ENCODE measurements around the gene SNX5. TPM values are rescaled to one million over a fixed set of nuclear protein-coding genes. Genes with fewer than 3 reads are reported as not detected.

SNX5 gene
- total and polyA plus RNA-seq, 5 experiments from 2014 or later, result 38.8 to 68.2 (median 56.9) TPM

DNA sequence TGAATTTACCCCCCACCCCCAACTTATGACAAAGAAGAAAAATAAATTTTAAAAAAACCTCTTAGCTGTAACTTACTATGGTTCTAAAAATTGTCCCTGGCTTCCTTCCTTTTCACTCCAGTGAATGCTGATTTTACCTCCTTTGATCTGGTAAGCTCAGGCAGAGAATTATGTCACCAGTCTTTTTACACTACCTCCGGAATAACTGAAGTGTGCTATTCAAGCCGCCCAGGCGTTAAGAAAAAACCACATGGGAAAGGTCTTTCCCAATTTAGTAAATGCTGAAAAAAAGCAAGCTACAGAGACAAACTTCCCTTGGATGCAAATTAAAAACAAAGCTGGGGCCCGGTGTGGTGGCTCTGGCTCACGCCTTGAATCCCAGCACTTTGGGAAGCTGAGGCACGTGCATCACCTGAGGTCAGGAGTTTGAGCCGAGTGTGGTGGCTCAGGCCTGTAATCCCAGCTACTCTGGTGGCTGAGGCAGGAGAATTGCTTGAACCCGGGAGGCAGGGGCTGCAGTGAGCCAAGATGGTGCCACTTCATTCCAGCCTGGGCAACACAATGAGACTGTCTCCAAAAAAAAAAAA lies 12.4 kb downstream of the SNX5 start:
- POLR2A ChIA-PET, result interaction anchor here (0.6 to 0.9 kb wide), 2 partner anchors 10 to 12 kb away, joined by 3 read pairs; partner anchors contain the start of gene SNX5
- Mint-ChIP-seq H3K4me1 (peaks cover 16 to 70% (median 36%) of the 10 kb centered on the region in 4 donors), H3K27ac (peak overlapping the region in 1 of 10 donors; percentile 72), H3K9me3 (no peaks in the 10 kb centered on the region), H3K36me3 (peaks cover 10 to 57% (median 39%) of the 10 kb centered on the region in 3 donors), H3K4me3 (peak overlapping the region in 1 of 10 donors; percentile 24), H3K27me3 (no peaks in the 10 kb centered on the region)
- DNase-seq, result no peak
- ATAC-seq, result no peak

DNA sequence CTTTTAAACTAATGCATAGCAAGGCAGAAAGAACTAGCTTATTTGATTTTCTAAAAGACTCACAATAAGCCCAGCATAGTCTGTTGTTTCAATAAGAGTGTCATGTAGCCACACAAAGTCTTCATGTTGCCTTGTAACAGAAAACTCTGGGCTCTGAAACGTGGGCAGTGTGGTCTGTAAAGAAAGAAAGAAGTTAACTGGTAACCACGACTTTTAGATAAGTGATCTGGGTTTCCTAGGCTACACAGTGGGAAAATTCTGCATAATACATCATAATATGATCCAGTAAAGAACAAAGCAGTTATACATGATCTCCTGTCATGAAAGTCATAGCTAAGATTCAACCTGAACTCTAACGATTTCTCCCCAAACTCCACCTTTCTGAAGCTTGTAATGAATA lies 13.3 kb downstream of the SNX5 start:
- POLR2A ChIA-PET, result interaction anchor here (0.9 kb wide), 1 partner anchor 13 kb away, joined by 3 read pairs; the partner anchor contains the start of gene SNX5
- peaks cover 14 to 61% (median 31%) of the 10 kb centered on the region in 4 donors for H3K4me1 Mint-ChIP-seq
- H3K4me3 Mint-ChIP-seq, result no peak overlapping the region
- no peaks in the 10 kb centered on the region for H3K27me3 Mint-ChIP-seq
- no peaks in the 10 kb centered on the region for H3K9me3 Mint-ChIP-seq
- H3K27ac Mint-ChIP-seq, result peak overlapping the region in 2 of 10 donors; percentile 71 to 72
- ATAC-seq, result no peak
- H3K36me3 Mint-ChIP-seq, result peaks cover 10 to 66% (median 43%) of the 10 kb centered on the region in 3 donors
- no peak for DNase-seq

DNA sequence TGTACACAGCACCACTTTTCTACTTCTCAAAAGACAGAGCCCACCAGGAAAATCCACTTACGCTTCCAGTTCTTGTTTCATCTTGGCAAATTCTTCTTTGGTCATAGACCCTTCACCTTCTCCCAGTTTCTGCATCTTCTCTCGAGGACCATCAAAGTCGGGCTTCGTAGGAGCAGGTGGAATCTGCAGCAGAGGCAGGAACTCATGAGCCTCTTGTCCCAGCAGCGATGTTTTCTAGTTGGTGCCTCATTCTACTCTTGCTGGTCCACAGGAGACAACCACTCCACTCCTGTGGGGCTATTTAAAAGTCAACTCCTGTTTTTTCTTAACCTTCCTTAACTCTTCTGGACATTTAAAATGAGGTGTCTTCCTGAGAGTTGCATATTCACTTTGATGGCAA lies 14.7 kb downstream of the SNX5 start:
- peaks cover 6 to 47% (median 18%) of the 10 kb centered on the region in 4 donors for H3K4me1 Mint-ChIP-seq

DNA sequence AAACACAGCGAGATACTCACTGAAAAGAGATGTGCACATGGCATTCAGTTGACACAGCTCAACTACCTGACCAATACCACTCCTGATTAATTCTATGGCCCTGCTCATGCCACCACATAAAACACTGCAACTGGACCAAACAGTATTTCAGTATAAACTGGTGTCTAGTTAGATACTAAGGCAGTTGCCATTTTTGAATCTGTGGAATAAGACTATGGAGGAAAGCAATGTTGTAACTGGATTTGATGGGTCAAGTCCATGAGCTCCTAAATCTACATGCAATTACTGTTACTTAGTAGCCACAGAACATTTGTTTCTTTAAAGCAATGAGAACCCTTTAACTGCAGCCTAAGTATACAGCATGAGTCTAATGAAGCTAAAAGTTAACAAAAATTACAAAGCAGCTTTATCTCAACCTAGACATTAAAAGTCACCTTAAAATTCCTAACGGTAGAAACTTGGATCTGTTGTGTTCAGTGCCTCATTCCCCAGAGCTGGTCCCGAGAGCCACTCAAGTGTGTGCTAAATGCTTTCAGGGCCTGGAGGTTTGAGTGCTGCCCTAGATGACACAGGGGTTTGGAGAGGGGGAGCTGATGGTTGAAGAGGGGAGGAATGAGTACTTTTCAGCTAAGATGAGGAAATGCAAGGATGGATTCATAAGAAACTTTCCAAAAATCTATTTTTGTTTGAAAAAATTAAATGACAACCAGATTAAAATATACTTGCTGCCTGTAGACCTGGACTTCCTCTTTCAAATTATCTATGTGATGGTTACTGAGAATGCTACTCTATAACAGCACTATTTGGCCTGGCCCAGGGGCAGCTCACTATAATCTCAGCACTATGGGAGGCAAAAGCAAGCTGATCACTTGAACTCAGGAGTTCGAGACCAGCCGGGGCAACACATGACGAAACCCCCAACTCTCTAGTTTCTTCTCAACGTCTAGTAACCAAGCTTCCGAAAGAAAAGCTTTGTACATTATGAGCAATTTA lies 15.6 kb downstream of the SNX5 start:
- Mint-ChIP-seq H3K4me1 (peaks cover 3 to 37% (median 10%) of the 10 kb centered on the region in 4 donors), H3K27me3 (no peaks in the 10 kb centered on the region), H3K36me3 (peaks cover 17 to 89% (median 43%) of the 10 kb centered on the region in 3 donors), H3K4me3 (no peak overlapping the region), H3K27ac (peak overlapping the region in 2 of 10 donors; percentile 68 to 78), H3K9me3 (no peaks in the 10 kb centered on the region)
- POLR2A ChIA-PET, result interaction anchor here (1.3 to 1.6 kb wide), 2 partner anchors 10 to 15 kb away, joined by 3 to 5 read pairs; no protein-coding TSS in a partner anchor
- DNase-seq (no peak), ATAC-seq (no peak)

More for the DNA sequence above, 14.7 kb downstream of the SNX5 start:
- peaks cover 17 to 80% (median 43%) of the 10 kb centered on the region in 3 donors for H3K36me3 Mint-ChIP-seq
- H3K27ac Mint-ChIP-seq, result peak overlapping the region in 1 of 10 donors; percentile 48
- ATAC-seq (no peak), DNase-seq (no peak)
- no peaks in the 10 kb centered on the region for H3K27me3 Mint-ChIP-seq
- no peak overlapping the region for H3K4me3 Mint-ChIP-seq
- H3K9me3 Mint-ChIP-seq, result no peaks in the 10 kb centered on the region
- POLR2A ChIA-PET, result interaction anchor here (1.6 kb wide), 1 partner anchor 14 kb away, joined by 5 read pairs; no protein-coding TSS in a partner anchor

DNA sequence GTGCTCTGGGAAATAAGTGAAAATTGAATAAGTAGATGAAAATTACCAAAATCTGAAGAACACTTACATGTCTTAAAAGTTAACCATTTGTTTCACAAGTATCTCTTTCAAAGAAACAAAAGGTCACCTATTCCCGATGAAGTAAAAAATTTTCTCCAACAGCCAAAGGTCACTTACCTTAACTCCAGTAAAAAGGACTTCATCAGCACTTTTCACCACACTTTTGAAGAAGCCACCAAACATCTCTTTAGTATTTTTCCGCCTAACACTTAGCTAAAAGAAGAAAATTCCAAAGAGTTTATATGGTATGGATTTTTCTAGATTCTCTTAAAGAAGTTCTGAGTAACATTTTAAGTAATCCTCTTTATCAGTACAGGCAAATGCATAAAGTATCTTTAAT lies 17.3 kb downstream of the SNX5 start:
- POLR2A ChIA-PET, result no interaction called here
- H3K27ac Mint-ChIP-seq, result no peak overlapping the region

DNA sequence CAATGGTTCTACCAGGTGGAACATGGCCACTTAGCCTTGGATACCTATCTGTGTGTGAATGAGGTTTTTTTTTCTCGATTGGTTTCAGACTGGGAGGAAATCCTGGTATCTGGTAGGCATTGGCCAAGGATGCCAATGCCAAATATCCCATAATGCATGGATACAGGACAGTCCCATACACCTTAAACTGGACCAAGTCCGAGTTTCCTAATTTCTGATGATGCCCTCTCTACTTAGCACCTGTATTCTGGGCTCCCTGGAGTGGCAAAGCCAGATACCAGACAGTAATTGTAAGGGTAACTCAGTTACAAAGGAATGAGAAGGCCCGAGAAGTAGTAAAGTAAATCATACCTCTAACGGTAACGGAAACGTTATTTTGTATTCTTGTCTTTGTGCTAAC lies 17.9 kb downstream of the SNX5 start:
- ATAC-seq (no peak), DNase-seq (no peak)
- Mint-ChIP-seq H3K4me1 (peaks cover 0 to 21% (median 3%) of the 10 kb centered on the region in 4 donors), H3K9me3 (no peaks in the 10 kb centered on the region), H3K27me3 (no peaks in the 10 kb centered on the region), H3K27ac (peak overlapping the region in 1 of 10 donors; percentile 29), H3K36me3 (peaks cover 17 to 100% (median 35%) of the 10 kb centered on the region in 3 donors), H3K4me3 (no peak overlapping the region)
- POLR2A ChIA-PET, result no interaction called here

More for the DNA sequence above, 17.3 kb downstream of the SNX5 start:
- DNase-seq (no peak), ATAC-seq (no peak)
- Mint-ChIP-seq H3K36me3 (peaks cover 17 to 100% (median 37%) of the 10 kb centered on the region in 3 donors), H3K4me3 (no peak overlapping the region), H3K4me1 (peaks cover 0 to 27% (median 3%) of the 10 kb centered on the region in 4 donors), H3K9me3 (no peaks in the 10 kb centered on the region), H3K27me3 (no peaks in the 10 kb centered on the region)

DNA sequence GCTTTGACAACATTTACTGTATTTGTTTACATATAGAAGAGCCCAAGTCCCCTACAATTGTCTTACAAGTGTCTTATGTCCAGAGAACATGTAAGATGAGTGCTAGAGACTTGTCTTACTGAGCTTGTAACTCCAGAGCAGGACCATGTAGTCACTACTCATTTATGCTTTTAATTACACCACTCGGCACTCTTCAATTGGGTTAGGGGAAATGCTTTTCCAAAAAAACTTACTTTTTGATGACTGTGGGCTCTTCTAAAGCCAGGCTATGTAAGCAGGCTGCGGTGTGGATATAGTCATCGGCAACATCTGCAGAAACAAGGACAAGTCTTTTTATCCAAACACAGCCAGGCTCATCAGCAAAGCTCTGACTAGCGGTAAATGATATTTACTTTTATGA lies 18.7 kb downstream of the SNX5 start:
- ATAC-seq, result no peak
- Mint-ChIP-seq H3K36me3 (peaks cover 12 to 100% (median 31%) of the 10 kb centered on the region in 3 donors), H3K4me3 (no peak overlapping the region), H3K27ac (peak overlapping the region in 1 of 10 donors; percentile 68), H3K27me3 (no peaks in the 10 kb centered on the region), H3K4me1 (peaks cover 0 to 13% (median under 1%) of the 10 kb centered on the region in 4 donors), H3K9me3 (no peaks in the 10 kb centered on the region)
- POLR2A ChIA-PET, result no interaction called here
- DNase-seq, result no peak

DNA sequence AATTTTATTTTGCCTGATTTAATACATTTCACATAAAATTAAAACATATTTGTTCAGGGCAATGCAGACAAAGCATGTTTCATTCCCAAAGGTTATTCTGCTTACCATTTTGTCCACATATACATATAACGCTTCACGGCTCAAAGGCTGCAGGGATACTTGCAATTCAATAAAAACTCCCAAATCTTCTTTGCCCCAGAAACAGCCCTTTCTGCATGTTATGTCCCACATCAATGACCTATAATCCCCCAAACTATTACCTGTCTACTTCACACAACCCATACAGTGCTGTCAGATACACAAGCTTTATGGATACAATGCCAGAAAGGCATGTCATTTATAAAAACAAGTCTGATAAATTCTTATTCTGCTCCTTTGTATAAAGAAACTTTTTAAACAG lies 20.2 kb downstream of the SNX5 start:
- peak overlapping the region in 1 of 10 donors; percentile 6 for H3K27ac Mint-ChIP-seq
- ATAC-seq (no peak), DNase-seq (no peak)
- POLR2A ChIA-PET, result no interaction called here
- peaks cover 7 to 100% (median 22%) of the 10 kb centered on the region in 3 donors for H3K36me3 Mint-ChIP-seq
- H3K9me3 Mint-ChIP-seq, result no peaks in the 10 kb centered on the region
- H3K4me1 Mint-ChIP-seq, result peaks cover 0 to 16% (median under 1%) of the 10 kb centered on the region in 4 donors
- H3K27me3 Mint-ChIP-seq, result no peaks in the 10 kb centered on the region
- H3K4me3 Mint-ChIP-seq, result no peak overlapping the region

DNA sequence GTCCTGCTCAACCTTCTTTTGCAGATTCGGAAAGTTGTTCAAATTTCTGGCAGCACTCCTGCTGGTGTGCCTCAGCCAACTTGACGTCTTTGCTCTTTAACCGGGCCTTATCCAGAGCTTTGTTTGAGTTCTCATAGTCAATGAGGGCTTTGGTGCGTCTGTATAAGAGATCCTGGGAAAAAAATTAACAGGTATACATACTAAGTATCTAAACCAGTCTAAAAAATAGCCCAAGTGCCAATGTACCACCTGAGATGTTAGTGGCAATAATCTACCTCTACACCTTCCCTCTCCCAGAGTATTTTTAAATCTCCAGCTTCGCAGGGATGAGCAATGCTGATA lies 21.1 kb downstream of the SNX5 start:
- Mint-ChIP-seq H3K9me3 (no peaks in the 10 kb centered on the region), H3K27me3 (no peaks in the 10 kb centered on the region), H3K4me3 (no peak overlapping the region), H3K36me3 (peaks cover 7 to 100% (median 14%) of the 10 kb centered on the region in 3 donors), H3K4me1 (peaks cover 0 to 12% (median 0%) of the 10 kb centered on the region in 4 donors), H3K27ac (no peak overlapping the region)
- DNase-seq (no peak), ATAC-seq (no peak)
- POLR2A ChIA-PET, result no interaction called here

DNA sequence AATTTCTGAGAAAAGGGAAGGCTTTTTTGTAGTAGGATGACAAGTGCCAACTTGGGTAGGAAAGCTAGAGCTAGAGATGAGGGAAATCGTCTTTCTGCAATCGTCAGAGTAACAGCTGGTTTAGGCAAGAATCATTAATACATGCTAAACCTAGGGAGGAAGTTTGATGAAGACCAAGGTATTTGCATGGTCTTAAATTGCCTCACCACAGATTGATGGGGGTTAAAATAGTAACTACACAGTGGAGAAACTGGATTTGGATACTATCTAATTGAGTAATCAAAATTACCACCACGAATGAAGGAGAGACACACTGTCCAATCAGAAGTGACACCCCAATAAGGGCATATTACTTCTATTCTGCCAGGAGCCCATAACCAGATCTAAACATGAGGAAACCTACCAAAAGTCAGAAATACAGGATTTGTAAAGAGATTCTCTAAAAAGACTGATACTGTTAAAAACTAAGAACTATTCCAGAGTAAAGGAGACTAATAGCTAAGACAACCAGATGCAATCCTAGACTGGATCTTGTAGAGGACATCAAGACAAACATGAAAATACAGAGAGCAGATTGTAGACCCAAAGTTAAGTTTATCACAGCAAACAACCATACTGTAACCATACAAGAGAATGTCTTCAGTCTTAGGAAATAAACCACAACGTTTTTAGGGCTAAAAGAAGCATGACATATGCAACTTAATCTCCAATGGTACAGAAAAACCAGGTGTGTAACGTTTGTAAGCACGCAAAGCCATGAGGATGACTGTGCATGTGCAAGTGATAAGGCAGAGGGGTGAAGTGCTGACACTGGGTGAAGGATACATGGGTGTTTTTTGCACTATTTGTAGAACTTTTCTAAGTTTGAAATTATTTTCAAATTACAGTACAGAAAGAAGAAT lies 21.8 kb downstream of the SNX5 start:
- no peak overlapping the region for H3K4me3 Mint-ChIP-seq
- H3K36me3 Mint-ChIP-seq, result peaks cover 7 to 99% (median 13%) of the 10 kb centered on the region in 3 donors
- POLR2A ChIA-PET, result no interaction called here
- ATAC-seq, result no peak
- H3K27ac Mint-ChIP-seq, result peak overlapping the region in 2 of 10 donors; percentile 31 to 60
- H3K9me3 Mint-ChIP-seq, result no peaks in the 10 kb centered on the region
- no peak for DNase-seq
- no peaks in the 10 kb centered on the region for H3K27me3 Mint-ChIP-seq
- peaks cover 0 to 12% (median 0%) of the 10 kb centered on the region in 4 donors for H3K4me1 Mint-ChIP-seq

DNA sequence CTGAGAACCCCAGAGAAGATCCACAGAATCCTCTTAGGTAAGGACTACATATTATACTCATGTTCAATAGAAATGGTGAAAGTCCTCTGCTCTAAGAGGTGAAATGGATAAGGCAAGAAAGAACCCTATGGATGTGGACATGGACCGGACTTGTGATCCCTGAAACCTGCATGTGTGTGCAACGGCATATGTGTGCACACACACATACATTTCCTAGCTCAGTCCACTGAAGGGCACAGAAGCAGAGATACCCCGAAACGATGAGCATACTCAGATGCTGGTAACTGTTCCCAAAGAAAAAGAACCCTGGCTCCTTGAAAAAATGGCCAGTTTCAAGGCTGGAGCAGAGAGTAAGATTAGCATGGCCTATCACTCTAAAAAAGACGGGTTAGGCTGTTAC lies 22.6 kb downstream of the SNX5 start:
- ATAC-seq, result no peak
- Mint-ChIP-seq H3K27me3 (no peaks in the 10 kb centered on the region), H3K4me3 (no peak overlapping the region), H3K9me3 (no peaks in the 10 kb centered on the region), H3K27ac (peak overlapping the region in 2 of 10 donors; percentile 60 to 85), H3K36me3 (peaks cover 7 to 98% (median 9%) of the 10 kb centered on the region in 3 donors), H3K4me1 (peaks cover 0 to 12% (median 0%) of the 10 kb centered on the region in 4 donors)
- no peak for DNase-seq
- POLR2A ChIA-PET, result no interaction called here
